Esophagus muscularis mucosa (tissue), 4 donors: ENCODE measurements around the gene CAD. TPM values are rescaled to one million over a fixed set of nuclear protein-coding genes. Genes with fewer than 3 reads are reported as not detected.

Experiments used
- DNase-seq: peaks from one replicate; pipeline ENCODE4 v3.0.0-alpha.2; 2017; ENCODE audit errors: extremely low spot score
- H3K27ac ChIP-seq, 4 donors: fragments of 200-600 bp; sonication (generic); replicated peaks in 1 of 4; 1 replicate in 3 of 4; 2 replicates in 1 of 4; pipeline ENCODE4 v1.5.1; 2016 to 2019; ENCODE audit warnings: mild to moderate bottlenecking in 1 of 4
- H3K27me3 ChIP-seq, 4 donors: fragments of 200-600 bp; sonication (generic); one replicate each; pipeline versions ENCODE4 v1.5.1 to v1.6.0; 2016 to 2019
- H3K36me3 ChIP-seq, 4 donors: fragments of 200-600 bp; sonication (generic); one replicate each; pipeline ENCODE4 v1.5.1; 2016 to 2019
- H3K4me1 ChIP-seq, 4 donors: fragments of 200-600 bp; sonication (generic); one replicate each; pipeline ENCODE4 v1.5.1; 2016 to 2019
- H3K4me3 ChIP-seq, 4 donors: fragments of 200-600 bp; sonication (generic); 1 replicate in 2 of 4; 2 replicates in 2 of 4; pipeline ENCODE4 v1.5.1; 2016 to 2019; ENCODE audit warnings: mild to moderate bottlenecking in 4 of 4, moderate library complexity in 1 of 4
- H3K9me3 ChIP-seq, 4 donors: fragments of 200-600 bp; sonication (generic); 1 replicate in 3 of 4; 2 replicates in 1 of 4; pipeline ENCODE4 v1.5.1; 2016 to 2019
- CTCF ChIP-seq, 3 experiments: fragments of 200-600 bp in 2 of 3; fragments of 450-650 bp in 1 of 3; sonication (generic) in 2 of 3; IDR thresholded peaks; one replicate each; pipeline ENCODE4 v1.5.1; 2017 to 2019; ENCODE audit warnings: antibody characterized with exemption in 3 of 3, mild to moderate bottlenecking in 2 of 3, moderate library complexity in 1 of 3
- EP300 ChIP-seq: sonication (generic); formaldehyde crosslinking; IDR thresholded peaks from one replicate; pipeline ENCODE4 v1.6.1; 2017; ENCODE audit warnings: antibody characterized with exemption
- POLR2A ChIP-seq: fragments of 450-650 bp; IDR thresholded peaks from one replicate; pipeline ENCODE4 v1.6.1; 2017; ENCODE audit warnings: antibody characterized with exemption, moderate library complexity, mild to moderate bottlenecking, low read depth
- POLR2AphosphoS5 ChIP-seq, 2 donors: sonication (generic); formaldehyde crosslinking; IDR thresholded peaks; one replicate each; pipeline ENCODE4 v1.6.1; 2017; ENCODE audit warnings: antibody characterized with exemption in 2 of 2
- WGBS: methylation state at CpG from one replicate; pipeline ENCODE4 v1.1.5; 2018; 5-methylcytosine and 5-hydroxymethylcytosine counted together
- intact Hi-C: fragments of 100-400 bp; cut with DNase I; formaldehyde crosslinking; loops from one replicate; pipeline ENCODE4 v1.15.1; 2023
- total RNA-seq, 4 donors: library from RNA; depleted of rRNA; stranded (reverse); fragments of >200 nt; gene quantifications; one replicate each; pipeline versions ENCODE4 v1.1.0 to v1.2.1, GENCODE V29; 2016

The CAD gene
- total RNA-seq, 4 donors from 2014 or later: 12.4 to 28.3 (median 16.6) TPM

GRCh38 chr2:27284996-27285395, 67.8 kb downstream of the CAD start:
- H3K27ac ChIP-seq: no peak overlapping the region
- H3K9me3 ChIP-seq: no peaks in the 10 kb centered on the region

GRCh38 chr2:27285481-27285880, 68.3 kb downstream of the CAD start:
- 74% methylated on average over 6 of the region's 6 CpGs for WGBS
- no peak overlapping the region for H3K27ac ChIP-seq
- intact Hi-C loops: loop anchor here (10.0 kb wide), 1 partner anchor 321 kb away; no protein-coding TSS in a partner anchor

More at GRCh38 chr2:27284996-27285395, 67.8 kb downstream of the CAD start:
- DNase-seq: no peak
- WGBS: 87% methylated on average over 1 of the region's 1 CpG
- intact Hi-C loops: loop anchor here (10.0 kb wide), 1 partner anchor 320 kb away; no protein-coding TSS in a partner anchor
- peaks cover 0 to 29% (median 3%) of the 10 kb centered on the region in 4 donors for H3K27me3 ChIP-seq
- TF ChIP-seq EP300 (no peak), POLR2AphosphoS5 (IDR thresholded peaks at IDR 0.05) (no peak), POLR2A (no peak), CTCF (IDR thresholded peaks at IDR 0.05) (no peak)
- no peaks in the 10 kb centered on the region for H3K36me3 ChIP-seq
- no peak overlapping the region for H3K4me3 ChIP-seq
- H3K4me1 ChIP-seq: peaks cover 0 to 19% (median 2%) of the 10 kb centered on the region in 4 donors

GRCh38 chr2:27288610-27289009, 71.4 kb downstream of the CAD start:
- no peak for TF ChIP-seq CTCF (IDR thresholded peaks at IDR 0.05)
- no peak for TF ChIP-seq POLR2AphosphoS5 (IDR thresholded peaks at IDR 0.05)
- no peak for TF ChIP-seq POLR2A
- TF ChIP-seq EP300: no peak
- WGBS: 51% methylated on average over 3 of the region's 3 CpGs
- H3K4me1 ChIP-seq: peaks cover 0 to 7% (median under 1%) of the 10 kb centered on the region in 4 donors
- no peak overlapping the region for H3K27ac ChIP-seq
- H3K4me3 ChIP-seq: no peak overlapping the region
- no peaks in the 10 kb centered on the region for H3K9me3 ChIP-seq
- H3K27me3 ChIP-seq: peaks cover 0 to 34% (median 0%) of the 10 kb centered on the region in 4 donors
- intact Hi-C loops: loop anchor here (10.0 kb wide), 1 partner anchor 324 kb away; no protein-coding TSS in a partner anchor
- H3K36me3 ChIP-seq: no peaks in the 10 kb centered on the region
- no peak for DNase-seq

More at GRCh38 chr2:27285481-27285880, 68.3 kb downstream of the CAD start:
- Histone ChIP-seq H3K4me3 (no peak overlapping the region), H3K27me3 (peaks cover 0 to 31% (median 3%) of the 10 kb centered on the region in 4 donors), H3K36me3 (no peaks in the 10 kb centered on the region), H3K4me1 (peaks cover 0 to 15% (median 0%) of the 10 kb centered on the region in 4 donors), H3K9me3 (no peaks in the 10 kb centered on the region)
- no peak for DNase-seq
- no peak for TF ChIP-seq CTCF (IDR thresholded peaks at IDR 0.05)
- TF ChIP-seq EP300: no peak
- no peak for TF ChIP-seq POLR2AphosphoS5 (IDR thresholded peaks at IDR 0.05)
- no peak for TF ChIP-seq POLR2A

GRCh38 chr2:27290549-27290948, 73.4 kb downstream of the CAD start:
- 92% methylated on average over 5 of the region's 5 CpGs for WGBS
- no peak for DNase-seq
- Histone ChIP-seq H3K36me3 (no peaks in the 10 kb centered on the region), H3K4me1 (peaks cover 0 to 18% (median 2%) of the 10 kb centered on the region in 4 donors), H3K27ac (no peak overlapping the region), H3K27me3 (peaks cover 0 to 43% (median 0%) of the 10 kb centered on the region in 4 donors), H3K4me3 (no peak overlapping the region), H3K9me3 (no peaks in the 10 kb centered on the region)
- intact Hi-C loops: no loop called here
- TF ChIP-seq POLR2AphosphoS5 (IDR thresholded peaks at IDR 0.05): no peak
- no peak for TF ChIP-seq CTCF (IDR thresholded peaks at IDR 0.05)
- no peak for TF ChIP-seq POLR2A
- TF ChIP-seq EP300: no peak

GRCh38 chr2:27291865-27292264, 74.7 kb downstream of the CAD start:
- intact Hi-C loops: no loop called here
- WGBS: 25% methylated on average over 6 of the region's 6 CpGs

More at GRCh38 chr2:27291865-27292264, 74.7 kb downstream of the CAD start:
- Histone ChIP-seq H3K27me3 (peaks cover 0 to 52% (median 0%) of the 10 kb centered on the region in 4 donors), H3K4me1 (peaks cover 0 to 18% (median 2%) of the 10 kb centered on the region in 4 donors), H3K27ac (no peak overlapping the region), H3K36me3 (no peaks in the 10 kb centered on the region), H3K9me3 (no peaks in the 10 kb centered on the region), H3K4me3 (no peak overlapping the region)
- no peak for TF ChIP-seq CTCF (IDR thresholded peaks at IDR 0.05)
- no peak for TF ChIP-seq POLR2A
- TF ChIP-seq EP300: no peak
- TF ChIP-seq POLR2AphosphoS5 (IDR thresholded peaks at IDR 0.05): no peak
- no peak for DNase-seq
